HEK293 (cell line): ENCODE data around the gene TNS1.

Experiments used
- CTCF ChIP-seq: fragments of 450-650 bp; formaldehyde crosslinking; IDR thresholded peaks from 2 replicates; pipeline ENCODE4 v1.5.1; 2016; ENCODE audit warnings: missing biosample characterization, missing genetic modification characterization
- KLF1 ChIP-seq: fragments of 450-650 bp; formaldehyde crosslinking; IDR thresholded peaks from 2 replicates; pipeline ENCODE4 v1.5.1; 2016; ENCODE audit warnings: missing biosample characterization, missing genetic modification characterization
- PATZ1 ChIP-seq: fragments of 450-650 bp; formaldehyde crosslinking; IDR thresholded peaks from 2 replicates; pipeline ENCODE4 v1.5.1; 2016; ENCODE audit warnings: missing biosample characterization, missing genetic modification characterization
- PRDM6 ChIP-seq: fragments of 450-650 bp; formaldehyde crosslinking; IDR thresholded peaks from 2 replicates; pipeline ENCODE4 v1.5.1; 2017; ENCODE audit warnings: missing biosample characterization, missing genetic modification characterization
- TF ChIP-seq, protein P1 (sequence below): fragments of 450-650 bp; formaldehyde crosslinking; conservative IDR thresholded peaks from 2 replicates; pipeline ENCODE4 v1.5.1; 2016; ENCODE audit warnings: low read depth, missing biosample characterization, missing genetic modification characterization
- TF ChIP-seq, protein P2 (sequence below): fragments of 450-650 bp; formaldehyde crosslinking; IDR thresholded peaks from 2 replicates; pipeline ENCODE4 v1.5.1; 2016; ENCODE audit warnings: missing biosample characterization, missing genetic modification characterization

- TF ChIP-seq CTCF (tag by site-specific recombination) (no peak), PRDM6 (no peak), PATZ1 (tag by site-specific recombination) (no peak), KLF1 (no peak)
- TF ChIP-seq, protein P1, sequence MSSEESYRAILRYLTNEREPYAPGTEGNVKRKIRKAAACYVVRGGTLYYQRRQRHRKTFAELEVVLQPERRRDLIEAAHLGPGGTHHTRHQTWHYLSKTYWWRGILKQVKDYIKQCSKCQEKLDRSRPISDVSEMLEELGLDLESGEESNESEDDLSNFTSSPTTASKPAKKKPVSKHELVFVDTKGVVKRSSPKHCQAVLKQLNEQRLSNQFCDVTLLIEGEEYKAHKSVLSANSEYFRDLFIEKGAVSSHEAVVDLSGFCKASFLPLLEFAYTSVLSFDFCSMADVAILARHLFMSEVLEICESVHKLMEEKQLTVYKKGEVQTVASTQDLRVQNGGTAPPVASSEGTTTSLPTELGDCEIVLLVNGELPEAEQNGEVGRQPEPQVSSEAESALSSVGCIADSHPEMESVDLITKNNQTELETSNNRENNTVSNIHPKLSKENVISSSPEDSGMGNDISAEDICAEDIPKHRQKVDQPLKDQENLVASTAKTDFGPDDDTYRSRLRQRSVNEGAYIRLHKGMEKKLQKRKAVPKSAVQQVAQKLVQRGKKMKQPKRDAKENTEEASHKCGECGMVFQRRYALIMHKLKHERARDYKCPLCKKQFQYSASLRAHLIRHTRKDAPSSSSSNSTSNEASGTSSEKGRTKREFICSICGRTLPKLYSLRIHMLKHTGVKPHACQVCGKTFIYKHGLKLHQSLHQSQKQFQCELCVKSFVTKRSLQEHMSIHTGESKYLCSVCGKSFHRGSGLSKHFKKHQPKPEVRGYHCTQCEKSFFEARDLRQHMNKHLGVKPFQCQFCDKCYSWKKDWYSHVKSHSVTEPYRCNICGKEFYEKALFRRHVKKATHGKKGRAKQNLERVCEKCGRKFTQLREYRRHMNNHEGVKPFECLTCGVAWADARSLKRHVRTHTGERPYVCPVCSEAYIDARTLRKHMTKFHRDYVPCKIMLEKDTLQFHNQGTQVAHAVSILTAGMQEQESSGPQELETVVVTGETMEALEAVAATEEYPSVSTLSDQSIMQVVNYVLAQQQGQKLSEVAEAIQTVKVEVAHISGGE (tag by site-specific recombination), result no peak
- TF ChIP-seq, protein P2, sequence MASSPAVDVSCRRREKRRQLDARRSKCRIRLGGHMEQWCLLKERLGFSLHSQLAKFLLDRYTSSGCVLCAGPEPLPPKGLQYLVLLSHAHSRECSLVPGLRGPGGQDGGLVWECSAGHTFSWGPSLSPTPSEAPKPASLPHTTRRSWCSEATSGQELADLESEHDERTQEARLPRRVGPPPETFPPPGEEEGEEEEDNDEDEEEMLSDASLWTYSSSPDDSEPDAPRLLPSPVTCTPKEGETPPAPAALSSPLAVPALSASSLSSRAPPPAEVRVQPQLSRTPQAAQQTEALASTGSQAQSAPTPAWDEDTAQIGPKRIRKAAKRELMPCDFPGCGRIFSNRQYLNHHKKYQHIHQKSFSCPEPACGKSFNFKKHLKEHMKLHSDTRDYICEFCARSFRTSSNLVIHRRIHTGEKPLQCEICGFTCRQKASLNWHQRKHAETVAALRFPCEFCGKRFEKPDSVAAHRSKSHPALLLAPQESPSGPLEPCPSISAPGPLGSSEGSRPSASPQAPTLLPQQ (tag by site-specific recombination), result no peak
Measured at GRCh38 chr2:217942731-217943335, 60.0 kb downstream of the TNS1 start.
